Measurements from ENCODE around the gene NTNG2.

- TF ChIP-seq CTCF (IDR thresholded peaks at IDR 0.05) (no peak), EZH2 (IDR thresholded peaks at IDR 0.05) (no peak), EZH2phosphoT487 (IDR thresholded peaks at IDR 0.05) (no peak)
Measured at GRCh38 chr9:132210472-132211145, 48.8 kb downstream of the NTNG2 start.
